Suprapubic skin (tissue), 3 donors: Measurements from ENCODE around the gene KRT4.

Source experiments
- EP300 ChIP-seq: sonication (generic); formaldehyde crosslinking; IDR thresholded peaks from one replicate; pipeline ENCODE4 v1.6.1; 2017; ENCODE audit warnings: antibody characterized with exemption
- POLR2A ChIP-seq, 2 donors: fragments of 450-650 bp; IDR thresholded peaks; one replicate each; pipeline ENCODE4 v1.6.1; 2017; ENCODE audit warnings: antibody characterized with exemption in 2 of 2, mild to moderate bottlenecking in 2 of 2, moderate library complexity in 2 of 2
- TF ChIP-seq, protein P1 (sequence below), 2 donors: fragments of 200-600 bp in 1 of 2; fragments of 450-650 bp in 1 of 2; sonication (generic) in 1 of 2; IDR thresholded peaks; one replicate each; pipeline ENCODE4 v1.5.1; 2016 to 2019; ENCODE audit warnings: antibody characterized with exemption in 2 of 2, mild to moderate bottlenecking in 1 of 2, moderate library complexity in 1 of 2

DNA sequence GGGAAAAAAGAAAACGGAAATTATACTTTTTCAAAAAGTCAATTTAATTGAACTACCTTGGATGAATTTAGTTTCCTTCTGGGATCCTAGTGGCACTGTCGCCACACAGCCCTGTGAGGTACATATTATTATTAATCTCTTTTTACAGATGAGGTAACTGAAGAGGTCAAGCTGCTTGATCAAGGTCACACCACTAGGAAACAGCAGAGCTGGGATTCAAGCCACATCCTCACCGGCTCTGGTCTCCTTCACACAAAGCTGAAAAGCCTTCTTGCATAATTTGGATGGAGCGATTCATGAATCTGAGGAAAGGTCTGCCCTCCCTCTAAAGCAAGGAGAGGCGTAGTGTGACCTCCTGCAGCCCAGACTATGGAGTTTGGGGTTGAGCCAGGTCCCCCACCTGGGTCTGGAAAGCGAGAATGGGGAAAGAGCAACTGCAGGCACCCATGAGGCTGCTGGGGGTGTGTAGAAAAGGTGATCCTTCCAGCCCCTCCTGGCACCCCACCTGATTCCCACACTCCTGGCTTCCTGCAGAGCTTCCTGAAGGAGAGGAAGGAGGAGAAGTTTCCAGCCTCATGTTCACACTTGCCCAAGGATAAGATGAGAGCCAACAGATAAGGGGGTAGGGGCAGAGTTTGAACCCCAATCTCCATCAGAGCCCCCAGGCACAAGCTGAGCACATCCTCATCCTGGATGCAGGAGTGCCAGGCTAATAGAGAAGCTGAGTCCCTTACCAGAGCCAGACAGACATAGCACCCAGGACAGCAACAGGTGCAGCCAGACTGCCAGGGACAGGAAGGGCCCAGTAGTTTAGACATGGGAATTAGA lies 24.1 kb upstream of the KRT4 start:
- TF ChIP-seq POLR2A (IDR thresholded peaks at IDR 0.05), result no peak
- no peak for TF ChIP-seq EP300
- TF ChIP-seq, protein P1, sequence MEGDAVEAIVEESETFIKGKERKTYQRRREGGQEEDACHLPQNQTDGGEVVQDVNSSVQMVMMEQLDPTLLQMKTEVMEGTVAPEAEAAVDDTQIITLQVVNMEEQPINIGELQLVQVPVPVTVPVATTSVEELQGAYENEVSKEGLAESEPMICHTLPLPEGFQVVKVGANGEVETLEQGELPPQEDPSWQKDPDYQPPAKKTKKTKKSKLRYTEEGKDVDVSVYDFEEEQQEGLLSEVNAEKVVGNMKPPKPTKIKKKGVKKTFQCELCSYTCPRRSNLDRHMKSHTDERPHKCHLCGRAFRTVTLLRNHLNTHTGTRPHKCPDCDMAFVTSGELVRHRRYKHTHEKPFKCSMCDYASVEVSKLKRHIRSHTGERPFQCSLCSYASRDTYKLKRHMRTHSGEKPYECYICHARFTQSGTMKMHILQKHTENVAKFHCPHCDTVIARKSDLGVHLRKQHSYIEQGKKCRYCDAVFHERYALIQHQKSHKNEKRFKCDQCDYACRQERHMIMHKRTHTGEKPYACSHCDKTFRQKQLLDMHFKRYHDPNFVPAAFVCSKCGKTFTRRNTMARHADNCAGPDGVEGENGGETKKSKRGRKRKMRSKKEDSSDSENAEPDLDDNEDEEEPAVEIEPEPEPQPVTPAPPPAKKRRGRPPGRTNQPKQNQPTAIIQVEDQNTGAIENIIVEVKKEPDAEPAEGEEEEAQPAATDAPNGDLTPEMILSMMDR (IDR thresholded peaks at IDR 0.05), result no peak
